UCSD-AML1 (cell line): ENCODE results near the gene EPB41L2.

Experiments
- DNase-seq: peaks from one replicate; lab custom pipeline; 2025; ENCODE audit not compliant: unreplicated experiment; lab: John Stamatoyannopoulos, UW

EPB41L2 gene

GRCh38 chr6:130843575-130844320 is 219.3 kb downstream of the EPB41L2 start:
- DNase-seq = no peak

GRCh38 chr6:130841128-130841728 is 221.8 kb downstream of the EPB41L2 start:
- DNase-seq = no peak

- DNase-seq = no peak
Measured at GRCh38 chr6:130840050-130840449, 223.0 kb downstream of the EPB41L2 start.

- no peak for DNase-seq
Measured at GRCh38 chr6:130839379-130839778, 223.7 kb downstream of the EPB41L2 start.

- no peak for DNase-seq
Measured at GRCh38 chr6:130838951-130839350, 224.1 kb downstream of the EPB41L2 start.

- no peak for DNase-seq
Measured at GRCh38 chr6:130838250-130838860, 224.7 kb downstream of the EPB41L2 start.

GRCh38 chr6:130837067-130837466 is 226.0 kb downstream of the EPB41L2 start:
- no peak for DNase-seq

- DNase-seq = no peak
Measured at GRCh38 chr6:130836055-130836640, 226.9 kb downstream of the EPB41L2 start.

- DNase-seq = no peak
Measured at GRCh38 chr6:130834482-130835251, 228.4 kb downstream of the EPB41L2 start.

GRCh38 chr6:130833569-130833968 is 229.5 kb downstream of the EPB41L2 start:
- no peak for DNase-seq

GRCh38 chr6:130831607-130832006 is 231.4 kb downstream of the EPB41L2 start:
- no peak for DNase-seq

GRCh38 chr6:130829333-130829910 is 233.6 kb downstream of the EPB41L2 start:
- no peak for DNase-seq

GRCh38 chr6:130827247-130828149 is 235.5 kb downstream of the EPB41L2 start, which contains the start of gene SMLR1:
Gene SMLR1 (plus strand): TSS chr6:130827406. CDS start chr6:130827414, 8 bp downstream.
- DNase-seq = no peak

GRCh38 chr6:130826442-130827246 is 236.4 kb downstream of the EPB41L2 start:
- no peak for DNase-seq

GRCh38 chr6:130825772-130826441 is 237.1 kb downstream of the EPB41L2 start:
- DNase-seq = no peak

- no peak for DNase-seq
Measured at GRCh38 chr6:130824978-130825694, 237.9 kb downstream of the EPB41L2 start.

- DNase-seq = no peak
Measured at GRCh38 chr6:130822736-130823135, 240.3 kb downstream of the EPB41L2 start.
